ENCODE results near the gene MYMX.

DNA sequence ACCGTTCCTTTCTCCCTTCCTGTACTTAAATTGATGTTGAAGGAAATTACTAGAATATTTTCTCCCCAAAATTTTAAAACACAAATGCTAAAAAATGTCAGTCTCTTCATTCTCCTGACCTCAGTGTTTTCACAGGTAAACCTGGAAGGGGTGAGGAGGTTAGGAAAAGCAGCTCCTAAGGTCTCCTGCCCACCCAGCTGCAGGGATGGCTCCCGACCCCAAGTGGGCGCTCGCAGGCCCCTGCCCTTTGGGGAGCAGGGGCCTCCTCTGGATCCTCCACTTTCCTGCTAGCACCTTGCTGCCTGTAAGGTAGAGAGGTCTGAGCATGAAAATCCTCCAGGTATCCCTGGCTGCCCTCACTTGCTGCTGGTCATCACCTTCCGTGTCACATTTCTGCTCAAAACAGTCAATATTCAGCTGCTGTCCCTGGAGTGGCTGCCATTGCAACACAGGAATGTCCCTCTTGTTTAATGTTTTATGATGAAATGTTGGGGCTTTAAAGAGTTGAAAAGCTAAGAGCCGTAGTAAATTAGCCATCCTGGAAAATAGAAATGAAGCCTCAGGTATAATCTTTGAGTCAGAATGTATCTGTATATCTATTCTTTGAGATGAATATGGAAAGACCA is 19.3 kb downstream of the MYMX start:
- TF ChIP-seq POLR2AphosphoS5 (IDR thresholded peaks at IDR 0.05; ENCODE audit: borderline replicate concordance, low read depth, low read length): no peak
- no peak for TF ChIP-seq EZH2 (IDR thresholded peaks at IDR 0.05)
- TF ChIP-seq FOXP2 (optimal IDR thresholded peaks at IDR 0.05; ENCODE audit: control extremely low read depth, extremely low read length, insufficient read depth): no peak
